SU-DHL-6 (cell line): Measurements from ENCODE around the gene STT3B.

Experiments
- CTCF ChIP-seq: fragments of 200-600 bp; sonication (generic); IDR thresholded peaks from one replicate; pipeline ENCODE4 v1.5.1; 2017; ENCODE audit warnings: antibody characterized with exemption, mild to moderate bottlenecking, low read length, moderate library complexity; ENCODE audit not compliant: insufficient read depth, poor library complexity, severe bottlenecking
- EZH2phosphoT487 ChIP-seq: fragments of 200-600 bp; sonication (generic), shearing (Covaris generic); conservative IDR thresholded peaks from 2 replicates; pipeline ENCODE4 v1.6.1; 2018; ENCODE audit warnings: mild to moderate bottlenecking, antibody characterized with exemption, low read length, moderate library complexity, mixed read lengths

- no peak for TF ChIP-seq CTCF
- TF ChIP-seq EZH2phosphoT487: no peak
Measured at GRCh38 chr3:31596176-31596575, 63.5 kb downstream of the STT3B start.
